GM18507 (cell line): ENCODE results near the gene GNAT1.

Source experiments
- DNase-seq: peaks from one replicate; pipeline ENCODE4 v3.0.0; 2011; ENCODE audit warnings: low read depth; ENCODE audit not compliant: insufficient read length; ENCODE audit errors: extremely low spot score
- FAIRE-seq: peaks from 2 replicates; lab custom pipeline; 2011; peaks lifted over from hg19 to GRCh38; lab: Jason Lieb, UNC

GNAT1 gene

GRCh38 chr3:50173685-50174516 lies 17.5 kb upstream of the GNAT1 start:
- DNase-seq (no peak), FAIRE-seq (no peak)

DNA sequence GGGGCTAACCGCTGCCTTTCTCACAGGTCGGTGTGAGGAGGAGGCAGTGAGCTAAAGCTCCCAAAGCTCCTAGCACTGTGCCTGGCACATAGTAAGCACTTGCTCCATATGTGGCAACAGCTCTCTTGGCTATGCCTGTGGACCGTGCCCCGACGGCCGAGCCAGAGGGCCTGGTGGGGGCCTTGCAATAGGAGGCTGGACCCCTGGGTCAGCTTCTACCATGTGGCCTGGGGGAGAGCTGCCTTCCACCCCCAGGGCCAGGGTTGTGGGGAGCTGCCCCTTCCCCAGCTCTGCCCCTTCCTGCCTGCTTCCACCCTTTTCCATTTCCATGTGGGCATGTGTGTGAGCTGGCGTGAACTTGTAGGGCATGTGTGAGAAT lies 16.9 kb upstream of the GNAT1 start:
- DNase-seq (no peak), FAIRE-seq (no peak)

GRCh38 chr3:50174947-50175524 lies 16.4 kb upstream of the GNAT1 start:
- FAIRE-seq (no peak), DNase-seq (no peak)

DNA sequence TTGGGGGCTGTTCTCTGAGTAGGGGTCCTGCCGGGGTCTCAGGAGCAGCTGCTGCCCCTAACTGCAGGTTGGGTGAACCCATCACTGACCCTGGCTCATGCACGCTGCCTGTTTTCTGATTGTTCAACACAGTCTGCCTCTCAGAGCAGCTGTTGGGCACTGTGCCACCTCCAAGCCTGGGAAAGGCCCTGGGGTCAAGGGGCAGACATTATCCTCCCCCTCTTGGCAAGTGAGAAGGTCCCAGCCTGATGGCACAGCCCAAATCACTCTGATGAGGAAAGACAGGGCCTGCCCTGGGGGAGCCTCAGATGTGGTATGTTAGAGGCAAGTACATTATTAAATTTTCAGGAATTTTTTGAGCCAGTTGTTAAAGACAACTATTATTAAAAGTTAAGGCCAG lies 14.1 kb upstream of the GNAT1 start:
- FAIRE-seq (no peak), DNase-seq (no peak)

- no peak for DNase-seq
- FAIRE-seq, result no peak
Measured at GRCh38 chr3:50179710-50180109, 11.7 kb upstream of the GNAT1 start.

GRCh38 chr3:50181985-50182384 lies 9.4 kb upstream of the GNAT1 start:
- FAIRE-seq, result no peak
- no peak for DNase-seq

GRCh38 chr3:50182533-50183099 lies 8.8 kb upstream of the GNAT1 start:
- FAIRE-seq (no peak), DNase-seq (no peak)

DNA sequence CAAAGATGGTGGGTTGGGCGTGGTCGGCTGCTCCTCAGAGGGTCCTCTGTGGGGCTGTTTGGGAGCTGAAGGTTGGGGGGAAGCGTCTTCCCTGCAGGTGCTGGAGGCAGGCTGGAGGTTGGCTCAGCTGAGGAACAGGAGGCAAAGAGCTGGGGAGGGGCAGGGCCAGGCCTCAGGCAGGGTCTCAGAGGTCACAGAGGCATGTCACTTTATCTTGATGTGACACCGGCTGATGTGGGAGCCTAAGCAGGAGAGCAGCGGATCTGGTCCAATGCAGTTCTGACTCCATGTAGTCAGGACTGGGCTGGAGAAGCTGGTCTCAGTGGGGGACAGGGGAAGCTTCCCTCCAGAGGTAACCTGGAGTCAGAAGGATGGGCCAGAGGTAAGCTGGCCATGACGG lies 7.7 kb upstream of the GNAT1 start:
- no peak for DNase-seq
- FAIRE-seq, result no peak

DNA sequence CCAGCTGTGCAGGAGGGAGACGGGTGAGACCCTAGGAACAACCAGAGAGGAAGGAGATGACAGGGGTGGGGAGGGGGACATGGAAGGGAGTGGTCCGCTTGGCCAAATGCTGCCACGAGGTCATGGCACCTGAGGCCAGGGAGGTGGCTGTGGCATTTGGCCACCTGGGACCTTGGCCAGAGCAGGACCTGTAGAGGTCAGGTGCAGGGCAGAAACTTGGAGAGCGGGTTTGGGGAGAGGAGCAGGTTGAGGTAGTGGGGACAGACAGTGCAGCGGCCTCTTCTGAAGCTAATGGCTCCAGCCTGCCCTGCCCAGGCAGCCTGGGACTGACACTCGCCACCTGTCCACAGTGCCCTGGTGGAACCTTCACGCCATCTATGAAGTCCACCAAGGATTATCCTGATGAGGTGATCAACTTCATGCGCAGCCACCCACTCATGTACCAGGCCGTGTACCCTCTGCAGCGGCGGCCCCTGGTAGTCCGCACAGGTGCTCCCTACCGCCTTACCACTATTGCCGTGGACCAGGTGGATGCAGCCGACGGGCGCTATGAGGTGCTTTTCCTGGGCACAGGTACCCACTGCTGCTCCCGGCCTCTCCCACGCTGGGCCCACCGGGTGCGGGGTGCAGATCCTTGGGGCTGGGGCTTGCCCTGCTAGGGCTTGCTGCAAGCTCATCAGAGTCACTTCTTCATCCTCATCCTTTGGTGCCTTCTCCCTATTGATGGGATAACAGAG lies 7.0 kb upstream of the GNAT1 start:
- FAIRE-seq, result no peak
- DNase-seq, result no peak

DNA sequence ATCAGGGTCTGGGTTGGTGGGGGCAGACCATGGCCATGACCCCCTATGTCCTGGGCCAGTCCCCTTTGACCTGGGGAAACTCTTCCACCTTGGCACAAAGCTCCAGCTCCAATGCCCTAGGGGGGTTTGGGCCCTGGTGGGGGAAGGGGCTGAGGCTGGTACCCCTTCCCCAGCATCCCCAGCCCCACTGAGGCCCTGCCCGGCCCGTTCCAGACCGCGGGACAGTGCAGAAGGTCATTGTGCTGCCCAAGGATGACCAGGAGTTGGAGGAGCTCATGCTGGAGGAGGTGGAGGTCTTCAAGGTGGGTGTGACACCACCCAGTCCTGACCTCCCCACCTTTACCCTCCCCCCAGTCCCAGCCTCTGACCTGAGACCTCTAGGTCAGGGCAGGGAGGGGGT lies 6.2 kb upstream of the GNAT1 start:
- DNase-seq (no peak), FAIRE-seq (no peak)

DNA sequence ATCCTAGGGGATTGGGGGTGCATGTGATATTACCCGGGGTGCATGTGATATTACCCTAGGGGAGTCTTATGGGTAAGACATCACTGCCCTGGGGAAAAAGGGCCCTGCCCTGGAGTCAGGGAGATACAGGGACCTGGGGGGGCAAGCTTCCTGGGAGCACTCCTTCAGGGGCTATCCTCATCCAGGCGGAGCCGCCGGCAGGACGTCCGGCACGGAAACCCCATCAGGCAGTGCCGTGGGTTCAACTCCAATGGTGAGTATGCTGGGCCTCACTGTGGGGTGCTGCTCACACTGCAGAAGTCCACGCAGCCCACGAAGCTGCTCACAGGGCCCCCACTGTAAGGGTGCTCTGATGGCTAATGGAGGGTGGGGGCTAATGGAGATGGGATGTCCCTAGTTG lies 5.3 kb upstream of the GNAT1 start:
- DNase-seq (no peak), FAIRE-seq (no peak)

DNA sequence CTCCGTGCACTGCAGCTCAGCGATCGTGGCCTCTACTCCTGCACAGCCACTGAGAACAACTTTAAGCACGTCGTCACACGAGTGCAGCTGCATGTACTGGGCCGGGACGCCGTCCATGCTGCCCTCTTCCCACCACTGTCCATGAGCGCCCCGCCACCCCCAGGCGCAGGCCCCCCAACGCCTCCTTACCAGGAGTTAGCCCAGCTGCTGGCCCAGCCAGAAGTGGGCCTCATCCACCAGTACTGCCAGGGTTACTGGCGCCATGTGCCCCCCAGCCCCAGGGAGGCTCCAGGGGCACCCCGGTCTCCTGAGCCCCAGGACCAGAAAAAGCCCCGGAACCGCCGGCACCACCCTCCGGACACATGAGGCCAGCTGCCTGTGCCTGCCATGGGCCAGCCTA lies 3.7 kb upstream of the GNAT1 start:
- FAIRE-seq, result no peak
- DNase-seq, result no peak

GRCh38 chr3:50189274-50189673 lies 2.1 kb upstream of the GNAT1 start:
- peak; percentile 61 for FAIRE-seq

GRCh38 chr3:50189989-50190388 lies 1.4 kb upstream of the GNAT1 start:
- FAIRE-seq (no peak), DNase-seq (no peak)

More at GRCh38 chr3:50189274-50189673, 2.1 kb upstream of the GNAT1 start:
- no peak for DNase-seq

- FAIRE-seq (no peak), DNase-seq (no peak)
Measured at GRCh38 chr3:50192124-50192523, 714 bp downstream of the GNAT1 start.

DNA sequence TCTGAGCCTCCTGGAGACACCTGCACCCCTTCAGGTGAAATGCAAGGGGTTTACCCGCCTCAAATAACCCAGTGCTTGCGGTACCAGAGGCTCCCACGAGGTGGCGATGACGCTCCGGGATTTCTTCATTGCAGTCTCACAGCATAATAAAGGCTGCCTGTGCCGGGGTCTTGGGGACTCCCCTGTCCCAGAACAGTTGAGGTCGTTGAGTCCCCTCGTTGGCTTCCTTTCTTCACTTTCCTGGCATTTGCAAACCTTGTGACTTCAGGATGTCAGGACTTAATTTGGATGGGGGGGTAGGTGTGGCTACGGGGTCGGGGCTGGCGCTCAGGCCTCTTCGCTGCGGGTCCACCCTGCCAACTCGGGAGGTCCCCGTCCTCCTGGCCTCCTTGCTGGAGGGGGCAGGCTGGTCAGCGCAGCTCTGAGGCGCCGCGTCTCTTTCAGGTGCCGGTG lies 1.3 kb downstream of the GNAT1 start:
- DNase-seq (peak; percentile 73), FAIRE-seq (peak; percentile 93)

- DNase-seq (no peak), FAIRE-seq (no peak)
Measured at GRCh38 chr3:50193286-50193685, 1.9 kb downstream of the GNAT1 start.

GRCh38 chr3:50193746-50194127 lies 2.3 kb downstream of the GNAT1 start:
- DNase-seq (no peak), FAIRE-seq (no peak)

GRCh38 chr3:50194128-50194902 lies 2.9 kb downstream of the GNAT1 start:
- FAIRE-seq (peak; percentile 65), DNase-seq (peak; percentile 57)
